Type B pancreatic cell (in vitro differentiated cells): ENCODE data around the gene KAZN. TPM values are rescaled to one million over a fixed set of nuclear protein-coding genes. Genes with fewer than 3 reads are reported as not detected.

Experiments used
- DNase-seq: peaks from one replicate; pipeline ENCODE4 v3.0.0; 2021; ENCODE audit warnings: mixed read lengths; ENCODE audit not compliant: unreplicated experiment; ENCODE audit errors: extremely low spot score
- H3K27ac Mint-ChIP-seq: 2 replicates; pipeline ENCODE4 v1.8.0; 2021; ENCODE audit warnings: mild to moderate bottlenecking, mixed read lengths
- H3K27me3 Mint-ChIP-seq: 2 replicates; pipeline ENCODE4 v1.8.0; 2021; ENCODE audit warnings: mixed read lengths
- H3K36me3 Mint-ChIP-seq: 2 replicates; pipeline ENCODE4 v1.8.0; 2021; ENCODE audit warnings: mixed read lengths
- H3K4me1 Mint-ChIP-seq: one replicate; pipeline ENCODE4 v1.8.0; 2021; ENCODE audit warnings: mixed read lengths; ENCODE audit not compliant: unreplicated experiment
- H3K4me3 Mint-ChIP-seq: 2 replicates; pipeline ENCODE4 v1.8.0; 2021; ENCODE audit warnings: mild to moderate bottlenecking, mixed read lengths
- H3K9me3 Mint-ChIP-seq: 2 replicates; pipeline ENCODE4 v1.8.0; 2021; ENCODE audit warnings: mixed read lengths
- CTCF ChIP-seq: fragments of 200-600 bp; sonication (generic); conservative IDR thresholded peaks from 2 replicates; pipeline ENCODE4 v1.5.0; 2021; ENCODE audit warnings: antibody characterized with exemption, mild to moderate bottlenecking
- total RNA-seq: library from RNA; stranded (reverse); gene quantifications from 2 replicates; pipeline ENCODE4 v1.2.1, GENCODE V29; 2021; ENCODE audit warnings: low replicate concordance

The KAZN gene
- total RNA-seq, 1 donor from 2014 or later = 33.7 TPM

DNA sequence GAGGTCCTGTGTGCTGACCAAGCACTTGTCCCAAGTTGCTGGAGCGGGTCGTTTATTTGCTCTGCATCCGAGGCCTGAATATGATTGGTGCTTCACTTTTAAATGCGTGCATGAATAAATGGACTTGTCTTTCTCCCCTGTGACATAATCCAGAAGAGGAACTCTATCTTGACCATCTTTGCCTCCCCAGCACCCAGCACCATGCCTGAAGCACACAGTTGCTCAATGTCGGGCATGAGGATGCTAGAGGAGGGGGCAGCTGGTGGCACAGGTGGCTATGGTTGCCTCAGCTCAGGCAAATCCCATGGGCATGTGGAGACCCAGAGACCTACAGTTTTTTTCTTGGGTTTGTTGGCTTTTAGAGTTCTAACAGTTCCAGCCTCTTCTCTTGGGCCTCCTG, 142.6 kb downstream of the KAZN start:
- DNase-seq = no peak
- H3K27ac Mint-ChIP-seq = no peak overlapping the region
- peak overlapping the region; percentile 3 for H3K4me3 Mint-ChIP-seq
- H3K27me3 Mint-ChIP-seq = no peaks in the 10 kb centered on the region
- peaks cover 44% of the 10 kb centered on the region for H3K4me1 Mint-ChIP-seq
- no peak for TF ChIP-seq CTCF
- no peaks in the 10 kb centered on the region for H3K9me3 Mint-ChIP-seq
- no peaks in the 10 kb centered on the region for H3K36me3 Mint-ChIP-seq

DNA sequence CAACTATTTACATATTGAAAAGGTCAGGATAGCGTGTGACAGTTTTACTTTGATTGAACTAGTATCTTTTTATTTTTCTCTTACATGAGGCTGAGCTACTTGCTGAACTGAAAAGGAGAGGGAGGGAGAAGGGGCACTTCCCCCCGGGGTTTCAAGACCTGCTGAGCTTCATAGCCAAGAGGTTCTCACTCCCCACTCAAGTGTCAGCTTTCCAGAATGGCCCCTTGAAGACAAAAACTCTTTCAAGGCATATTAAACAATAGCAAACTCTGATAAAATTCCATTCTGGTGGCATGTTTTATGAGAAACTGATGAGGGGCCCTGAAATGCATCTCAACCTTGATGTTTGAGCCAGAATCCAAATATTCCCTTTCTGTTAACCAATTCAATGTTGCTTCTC, 143.0 kb downstream of the KAZN start:
- no peak for DNase-seq
- Mint-ChIP-seq H3K27me3 (no peaks in the 10 kb centered on the region), H3K9me3 (no peaks in the 10 kb centered on the region), H3K27ac (no peak overlapping the region), H3K4me3 (peak overlapping the region; percentile 3), H3K36me3 (no peaks in the 10 kb centered on the region), H3K4me1 (peaks cover 44% of the 10 kb centered on the region)
- TF ChIP-seq CTCF = no peak

DNA sequence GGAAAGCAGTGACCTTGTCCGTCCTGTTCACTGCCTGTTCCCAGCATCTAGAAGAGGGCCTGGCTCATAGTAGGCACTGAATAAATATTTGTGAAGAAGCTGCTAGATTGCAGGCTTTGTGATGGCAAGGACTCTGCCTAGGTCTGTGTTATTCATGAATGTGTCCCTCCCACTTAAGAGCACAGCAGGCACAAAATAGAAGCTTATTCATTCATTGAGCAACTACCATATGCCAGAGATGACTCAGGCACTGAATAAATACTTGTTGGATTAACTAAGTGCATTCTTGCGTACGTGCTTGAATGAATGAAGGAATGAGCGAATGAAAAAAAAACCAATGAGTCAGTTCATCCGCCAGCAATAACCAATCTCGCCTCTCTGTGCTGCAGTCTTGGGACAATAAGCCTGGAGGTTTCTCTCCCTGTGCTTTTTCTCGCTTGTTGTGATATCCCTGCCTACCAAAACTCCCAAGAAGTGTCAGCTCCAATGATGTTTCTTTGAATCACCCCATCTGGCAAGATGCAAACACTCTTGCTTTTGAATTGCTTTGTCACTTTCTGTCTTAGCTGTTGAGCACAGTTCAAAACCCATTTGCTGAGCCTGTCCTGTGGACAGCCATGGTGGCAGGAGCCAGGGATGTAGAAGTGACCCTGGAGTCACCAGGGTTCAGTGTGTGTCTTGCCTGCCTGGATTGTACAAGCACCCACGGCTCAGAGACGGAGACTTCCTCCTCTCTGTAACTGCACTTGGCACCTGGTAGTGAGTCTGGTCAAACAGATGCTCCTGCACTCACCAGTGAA, 143.9 kb downstream of the KAZN start:
- no peak for TF ChIP-seq CTCF
- H3K4me3 Mint-ChIP-seq = no peak overlapping the region
- no peak overlapping the region for H3K27ac Mint-ChIP-seq
- H3K4me1 Mint-ChIP-seq = peaks cover 38% of the 10 kb centered on the region
- H3K9me3 Mint-ChIP-seq = no peaks in the 10 kb centered on the region
- no peaks in the 10 kb centered on the region for H3K27me3 Mint-ChIP-seq
- H3K36me3 Mint-ChIP-seq = no peaks in the 10 kb centered on the region
- no peak for DNase-seq

GRCh38 chr1:14743368-14743767, 144.9 kb downstream of the KAZN start:
- no peak for TF ChIP-seq CTCF
- Mint-ChIP-seq H3K4me3 (no peak overlapping the region), H3K27me3 (no peaks in the 10 kb centered on the region), H3K27ac (no peak overlapping the region), H3K9me3 (no peaks in the 10 kb centered on the region), H3K4me1 (peaks cover 34% of the 10 kb centered on the region), H3K36me3 (no peaks in the 10 kb centered on the region)
- DNase-seq = no peak

DNA sequence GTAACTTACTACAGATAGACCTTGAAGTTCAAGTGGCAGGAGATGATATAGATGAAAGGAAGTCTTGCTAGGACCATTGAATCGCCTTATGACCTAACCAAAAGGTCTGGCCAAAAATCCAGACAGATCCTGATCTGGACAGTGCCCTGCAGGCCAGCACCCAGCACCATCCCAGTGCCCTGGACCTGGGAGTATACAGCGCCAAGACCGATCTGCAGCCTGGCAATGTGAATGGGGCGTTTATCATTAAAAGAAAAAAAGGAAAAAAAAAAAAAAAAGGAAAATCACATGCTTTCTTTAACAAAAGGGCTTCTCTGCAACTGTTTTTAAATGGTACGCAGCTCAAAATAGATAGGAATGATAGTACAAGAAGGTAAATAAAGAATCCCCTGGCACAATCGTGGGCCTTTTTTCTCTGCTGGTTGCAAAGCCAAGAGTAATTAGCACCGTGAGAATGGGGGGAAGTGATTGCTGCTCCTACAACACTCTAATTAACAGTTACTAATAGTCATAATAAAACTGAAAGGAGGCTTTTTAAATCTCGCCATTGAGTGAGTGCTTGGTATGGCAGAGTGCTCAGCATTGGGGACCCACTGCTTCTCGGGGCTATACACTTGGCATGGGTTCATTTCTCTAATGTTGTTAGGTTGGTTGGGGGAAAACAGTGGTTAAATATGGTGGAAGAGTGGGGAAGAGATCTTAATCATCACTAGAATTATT, 146.7 kb downstream of the KAZN start:
- TF ChIP-seq CTCF = no peak
- H3K27ac Mint-ChIP-seq = no peak overlapping the region
- H3K4me3 Mint-ChIP-seq = no peak overlapping the region
- peaks cover 27% of the 10 kb centered on the region for H3K4me1 Mint-ChIP-seq
- peaks cover 3% of the 10 kb centered on the region for H3K36me3 Mint-ChIP-seq
- H3K27me3 Mint-ChIP-seq = no peaks in the 10 kb centered on the region
- H3K9me3 Mint-ChIP-seq = no peaks in the 10 kb centered on the region
- DNase-seq = no peak
